GM12878 (cell line): Measurements from ENCODE around the gene PDE1C. TPM values are rescaled to one million over a fixed set of nuclear protein-coding genes. Genes with fewer than 3 reads are reported as not detected.

Experiments used
- ATAC-seq: fragments of 200-7000 bp; cut with Tn5 transposase; 3 replicates; pipeline ENCODE4 v1.9.1; 2020; ENCODE audit warnings: mild to moderate bottlenecking, moderate library complexity
- BruUV-seq: library from RNA; stranded (reverse); fragments of 400-500 nt; replicated peaks from 2 replicates; lab custom pipeline; 2021; lab: Mats Ljungman, UMichigan
- CTCF ChIA-PET: fragments of 300-600 bp; sonication (Branson Sonifier 250); formaldehyde crosslinking; extraction: SDS; loops from one replicate; lab custom pipeline; 2021; ENCODE audit warnings: inconsistent platforms; lab: Yijun Ruan, JAX
- POLR2A ChIA-PET: fragments of 350-600 bp; formaldehyde crosslinking; extraction: SDS; loops from one replicate; lab custom pipeline; 2021; ENCODE audit warnings: inconsistent platforms; lab: Charles Lee
- RAD21 ChIA-PET: fragments of 300-600 bp; sonication (Branson Sonifier 250); formaldehyde crosslinking; loops from one replicate; lab custom pipeline; 2023; ENCODE audit warnings: antibody characterized with exemption; ENCODE audit not compliant: unreplicated experiment; lab: Charles Lee
- SMC1A ChIA-PET: fragments of 300-600 bp; sonication (Branson Sonifier 250); formaldehyde crosslinking; loops from one replicate; lab custom pipeline; 2023; ENCODE audit not compliant: unreplicated experiment, uncharacterized antibody; lab: Charles Lee
- DNase-seq: peaks from one replicate; pipeline ENCODE4 v3.0.0-alpha.2; 2011; ENCODE audit warnings: low read depth, low spot score
- FAIRE-seq: peaks from 3 replicates; lab custom pipeline; 2011; peaks lifted over from hg19 to GRCh38; lab: Jason Lieb, UNC
- H2AFZ ChIP-seq: 2 replicates; pipeline ENCODE4 v1.6.0; 2011; ENCODE audit warnings: low read depth, low read length, control low read depth; ENCODE audit not compliant: control insufficient read depth
- H3K27ac ChIP-seq: 2 replicates; pipeline ENCODE4 v1.5.1; 2011; ENCODE audit warnings: control low read depth; ENCODE audit not compliant: control insufficient read depth, insufficient read depth
- H3K27me3 ChIP-seq, 2 experiments: replicated peaks in 1 of 2; 2 replicates each; pipeline versions ENCODE4 v1.6.0 to v1.6.1; 2011; ENCODE audit warnings: low read length in 1 of 2; ENCODE audit not compliant: control insufficient read depth in 2 of 2, insufficient read depth in 2 of 2
- H3K36me3 ChIP-seq, 2 experiments: 2 replicates each; pipeline ENCODE4 v1.5.1; 2011; ENCODE audit warnings: low read length in 1 of 2; ENCODE audit not compliant: control insufficient read depth in 2 of 2, insufficient read depth in 2 of 2
- H3K4me1 ChIP-seq: 2 replicates; pipeline ENCODE4 v1.6.1; 2011; ENCODE audit warnings: mild to moderate bottlenecking, low read length, moderate library complexity, mixed read lengths; ENCODE audit not compliant: control insufficient read depth, insufficient read depth
- H3K4me2 ChIP-seq: 2 replicates; pipeline ENCODE4 v1.6.0; 2011; ENCODE audit warnings: control low read depth; ENCODE audit not compliant: control insufficient read depth, insufficient read depth
- H3K4me3 ChIP-seq: fragments of 200-600 bp; sonication (generic); 2 replicates; pipeline ENCODE4 v1.5.1; 2016
- H3K79me2 ChIP-seq: 2 replicates; pipeline ENCODE4 v1.6.0; 2011; ENCODE audit warnings: low read length; ENCODE audit not compliant: control insufficient read depth, insufficient read depth
- H3K9ac ChIP-seq: 2 replicates; pipeline ENCODE4 v1.8.0; 2011; ENCODE audit warnings: low read length, control low read depth, mixed read lengths; ENCODE audit not compliant: control insufficient read depth, insufficient read depth
- H3K9me3 ChIP-seq: replicated peaks from 3 replicates; pipeline ENCODE4 v1.5.1; 2011; ENCODE audit warnings: mild to moderate bottlenecking, low read length; ENCODE audit not compliant: control insufficient read depth, insufficient read depth
- H4K20me1 ChIP-seq: 2 replicates; pipeline ENCODE4 v1.6.0; 2011; ENCODE audit not compliant: control insufficient read depth, insufficient read depth
- CTCF ChIP-seq, 3 experiments: IDR thresholded peaks in 2 of 3; conservative IDR thresholded peaks in 1 of 3; 2 replicates each; pipeline ENCODE4 v1.5.1; 2011; ENCODE audit warnings: low read depth in 3 of 3, low read length in 3 of 3, mild to moderate bottlenecking in 3 of 3, control low read depth in 2 of 3, moderate library complexity in 2 of 3, inconsistent platforms in 1 of 3, mixed read lengths in 1 of 3; ENCODE audit not compliant: control insufficient read depth in 2 of 3, insufficient read depth in 1 of 3; ENCODE audit errors: extremely low read depth in 1 of 3
- EZH2 ChIP-seq: IDR thresholded peaks from 2 replicates; pipeline ENCODE4 v1.6.1; 2012; ENCODE audit warnings: low read depth, mild to moderate bottlenecking, control low read depth, inconsistent platforms, low read length, borderline replicate concordance; ENCODE audit not compliant: control insufficient read depth
- FOS ChIP-seq: IDR thresholded peaks from 3 replicates; pipeline ENCODE4 v1.6.1; 2011; ENCODE audit warnings: borderline replicate concordance; ENCODE audit not compliant: insufficient read length; ENCODE audit errors: extremely low read depth
- FOXM1 ChIP-seq: IDR thresholded peaks from 2 replicates; pipeline ENCODE4 v1.6.1; 2012; ENCODE audit warnings: low read depth, mild to moderate bottlenecking, inconsistent platforms, low read length, moderate library complexity
- GATAD2B ChIP-seq: fragments of 450-650 bp; conservative IDR thresholded peaks from 2 replicates; pipeline ENCODE4 v1.6.1; 2017; ENCODE audit warnings: low read depth, mild to moderate bottlenecking, moderate library complexity
- HDAC6 ChIP-seq: fragments of 200-600 bp; sonication (generic); IDR thresholded peaks from one replicate; pipeline ENCODE4 v1.8.0; 2017; ENCODE audit warnings: antibody characterized with exemption; ENCODE audit not compliant: unreplicated experiment
- NR2C1 ChIP-seq: fragments of 450-650 bp; IDR thresholded peaks from 2 replicates; pipeline ENCODE4 v1.6.1; 2017; ENCODE audit warnings: antibody characterized with exemption, mild to moderate bottlenecking, moderate library complexity
- SMARCA5 ChIP-seq: fragments of 450-650 bp; IDR thresholded peaks from 2 replicates; pipeline ENCODE4 v1.6.1; 2017; ENCODE audit warnings: mild to moderate bottlenecking
- SREBF2 ChIP-seq: IDR thresholded peaks from 2 replicates; pipeline ENCODE4 v1.6.1; 2012; ENCODE audit warnings: mild to moderate bottlenecking, low read length
- STAT1 ChIP-seq: fragments of 450-650 bp; conservative IDR thresholded peaks from 2 replicates; pipeline ENCODE4 v1.6.1; 2014; ENCODE audit warnings: antibody characterized with exemption, mild to moderate bottlenecking
- STAT3 ChIP-seq: IDR thresholded peaks from 2 replicates; pipeline ENCODE4 v1.6.1; 2011; ENCODE audit warnings: low read depth, low read length, improper control_type of control experiment
- TAF1 ChIP-seq: IDR thresholded peaks from 2 replicates; pipeline ENCODE4 v1.6.1; 2011; ENCODE audit warnings: mild to moderate bottlenecking, low read depth, low read length, borderline replicate concordance
- TCF12 ChIP-seq: IDR thresholded peaks from 2 replicates; pipeline ENCODE4 v1.6.1; 2011; ENCODE audit warnings: low read depth, mild to moderate bottlenecking, low read length
- ZBTB33 ChIP-seq: fragments of 450-650 bp; IDR thresholded peaks from 2 replicates; pipeline ENCODE4 v1.6.1; 2017; ENCODE audit warnings: mild to moderate bottlenecking
- ZNF217 ChIP-seq: fragments of 450-650 bp; IDR thresholded peaks from 2 replicates; pipeline ENCODE4 v1.6.1; 2017; ENCODE audit warnings: antibody characterized with exemption, mild to moderate bottlenecking
- ZNF384 ChIP-seq: IDR thresholded peaks from 2 replicates; pipeline ENCODE4 v1.6.1; 2012; ENCODE audit warnings: low read depth, mild to moderate bottlenecking, low read length, improper control_type of control experiment, borderline replicate concordance
- in situ Hi-C: fragments of 300-500 bp; cut with MboI; formaldehyde crosslinking; loops from 9 replicates; pipeline ENCODE4 v1.14.3; 2018; ENCODE audit warnings: mixed read lengths
- intact Hi-C: fragments of 100-400 bp; cut with micrococcal nuclease; formaldehyde crosslinking; loops from one replicate; pipeline ENCODE4 v1.14.2; 2022; ENCODE audit not compliant: unreplicated experiment
- polyA plus RNA-seq, 11 experiments: library from polyadenylated mRNA; depleted of rRNA in 4 of 11; unstranded in 6 of 11; stranded (reverse) in 5 of 11; fragments of >200 nt; fragmentation: Nextera tagmentation in 4 of 11; fragmentation: Illumina TruSeq in 1 of 11; extraction: Ambion mirVana in 4 of 11; extraction: Trizol in 1 of 11; gene quantifications; 1 replicate in 1 of 11; 2 replicates in 10 of 11; pipeline versions ENCODE4 v1.2.1 to v1.2.3, GENCODE V29; 2011 to 2016; ENCODE audit warnings: inconsistent platforms in 2 of 11, missing spikeins in 2 of 11, low read depth in 1 of 11
- total RNA-seq, 4 experiments: library from RNA; depleted of rRNA in 3 of 4; stranded (reverse); fragments of >200 nt in 3 of 4; fragmentation: Illumina TruSeq in 1 of 4; extraction: Trizol in 1 of 4; gene quantifications; 2 replicates each; pipeline versions ENCODE4 v1.2.1 to v1.2.3, GENCODE V29; 2013 to 2021

PDE1C gene
- total and polyA plus RNA-seq, 10 of the 15 experiments (the other 5 are each of a cell fraction or from before 2014, with no cell fraction given), result 0.29 to 2.3 (median 0.70) TPM

GRCh38 chr7:31761646-31762045, 308.6 kb downstream of the PDE1C start:
- intact Hi-C loops (no loop called here), in situ Hi-C loops (no loop called here)
- Histone ChIP-seq H3K27ac (no peak overlapping the region), H3K4me3 (no peak overlapping the region), H2AFZ (no peak overlapping the region), H3K79me2 (no peaks in the 10 kb centered on the region), H4K20me1 (no peaks in the 10 kb centered on the region), H3K9me3 (no peaks in the 10 kb centered on the region), H3K27me3 (no peaks in the 10 kb centered on the region), H3K36me3 (no peaks in the 10 kb centered on the region), H3K4me2 (no peak overlapping the region), H3K4me1 (no peaks in the 10 kb centered on the region), H3K9ac (no peak overlapping the region)
- DNase-seq (no peak), FAIRE-seq (no peak), ATAC-seq (no peak)
- no TSS peak for BruUV-seq
- POLR2A ChIA-PET, result no interaction called here
- CTCF ChIA-PET, result interaction anchor here (1.1 kb wide), 1 partner anchor 20 kb away, joined by 3 read pairs; no protein-coding TSS in a partner anchor
- TF ChIP-seq FOS (no peak), FOXM1 (no peak), TAF1 (no peak), SMARCA5 (no peak), ZBTB33 (no peak), STAT1 (no peak), SREBF2 (no peak), HDAC6 (no peak), STAT3 (no peak), CTCF (IDR thresholded peaks at IDR 0.05 in 2 of 3, conservative IDR thresholded peaks at IDR 0.05 in 1 of 3; ENCODE audit: control insufficient read depth in 2 of 3, extremely low read depth in 1 of 3, insufficient read depth in 1 of 3, low read depth in 3 of 3, low read length in 3 of 3) (no peak), ZNF217 (no peak), NR2C1 (no peak), GATAD2B (no peak), EZH2 (no peak), TCF12 (no peak), ZNF384 (no peak)
- RAD21 ChIA-PET, result no interaction called here
- SMC1A ChIA-PET, result no interaction called here
